ENCODE measurements around the gene TSPAN9. TPM values are rescaled to one million over a fixed set of nuclear protein-coding genes. Genes with fewer than 3 reads are reported as not detected.
A peak's percentile ranks its signal among the peaks of the same experiment; 100 is the strongest.

The TSPAN9 gene
- total and polyA plus RNA-seq, 2 donors from 2014 or later = 62.4 to 81.6 TPM

DNA sequence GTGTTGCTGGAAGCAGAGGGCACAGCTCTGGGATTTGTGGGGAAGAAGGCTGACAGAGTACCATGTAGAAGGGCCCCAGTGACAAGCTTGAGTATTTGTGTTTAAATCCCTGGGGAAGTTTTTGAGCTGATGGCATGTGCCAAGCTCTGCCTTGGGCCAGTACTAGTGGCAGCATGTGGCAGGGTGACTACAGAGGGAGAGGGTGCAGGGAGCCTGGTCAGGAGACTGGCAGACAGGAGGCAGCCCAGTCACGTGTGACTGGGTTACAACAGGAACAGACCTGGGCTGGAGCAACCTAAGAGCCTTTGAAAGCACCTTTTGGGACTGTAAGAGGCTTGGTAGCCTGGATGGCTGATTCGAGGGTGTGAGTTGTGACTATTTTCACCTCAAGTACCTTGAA, 112.1 kb downstream of the TSPAN9 start:
- FAIRE-seq (no peak), DNase-seq (peak in 1 of 5 donors; percentile 36)
- intact Hi-C loops (cut with DNase I) = no loop called here
- TF ChIP-seq CTCF (IDR thresholded peaks at IDR 0.05; ENCODE audit: borderline replicate concordance, extremely low read depth, insufficient read depth) = no peak
- Histone ChIP-seq H3K4me3 (ENCODE audit: low read length in 3 of 3) (no peak overlapping the region), H3K9me3 (ENCODE audit: control insufficient read depth in 2 of 3, insufficient read depth in 1 of 3, low read length in 3 of 3) (no peaks in the 10 kb centered on the region), H3K4me1 (ENCODE audit: control insufficient read depth in 2 of 3, insufficient read depth in 2 of 3, low read depth in 1 of 3, low read length in 3 of 3) (peaks cover 0 to 38% (median 30%) of the 10 kb centered on the region in 3 donors), H3K9ac (ENCODE audit: low read length in 3 of 3) (no peak overlapping the region), H3K27ac (ENCODE audit: low read depth in 2 of 2, low read length in 2 of 2) (no peak overlapping the region), H3K36me3 (ENCODE audit: control insufficient read depth in 2 of 3, insufficient read depth in 3 of 3, low read length in 3 of 3) (no peaks in the 10 kb centered on the region), H3K27me3 (ENCODE audit: control insufficient read depth, insufficient read depth, low read length) (no peaks in the 10 kb centered on the region)

DNA sequence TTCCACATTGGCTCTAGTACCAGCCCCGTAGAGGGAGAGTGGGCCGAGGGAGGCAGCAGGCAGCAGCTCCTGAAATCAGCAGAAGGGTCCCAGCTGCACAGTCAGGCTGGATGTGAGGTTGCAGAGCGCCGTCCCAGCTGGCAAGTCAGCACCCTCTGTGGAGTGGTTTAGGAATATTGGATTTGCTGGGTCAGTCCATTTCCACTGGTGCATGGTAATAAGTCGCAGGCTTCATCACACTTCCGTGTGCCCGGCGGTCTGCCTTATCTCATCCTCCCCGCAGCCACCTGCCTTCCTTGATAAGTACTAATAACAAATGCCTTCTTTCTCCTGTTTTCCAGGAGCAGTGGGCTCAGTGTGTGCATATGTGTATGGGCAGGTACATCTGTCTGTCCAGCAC, 112.9 kb downstream of the TSPAN9 start:
- H3K27me3 ChIP-seq (ENCODE audit: control insufficient read depth, insufficient read depth, low read length) = no peaks in the 10 kb centered on the region
- DNase-seq (peak in 1 of 5 donors; percentile 21), FAIRE-seq (no peak)
- H3K27ac ChIP-seq (ENCODE audit: low read depth in 2 of 2, low read length in 2 of 2) = no peak overlapping the region
- H3K9ac ChIP-seq (ENCODE audit: low read length in 3 of 3) = no peak overlapping the region
- no peak for TF ChIP-seq CTCF (IDR thresholded peaks at IDR 0.05; ENCODE audit: borderline replicate concordance, extremely low read depth, insufficient read depth)
- H3K9me3 ChIP-seq (ENCODE audit: control insufficient read depth in 2 of 3, insufficient read depth in 1 of 3, low read length in 3 of 3) = no peaks in the 10 kb centered on the region
- peaks cover 0 to 38% (median 23%) of the 10 kb centered on the region in 3 donors for H3K4me1 ChIP-seq (ENCODE audit: control insufficient read depth in 2 of 3, insufficient read depth in 2 of 3, low read depth in 1 of 3, low read length in 3 of 3)
- intact Hi-C loops (cut with DNase I) = no loop called here
- no peaks in the 10 kb centered on the region for H3K36me3 ChIP-seq (ENCODE audit: control insufficient read depth in 2 of 3, insufficient read depth in 3 of 3, low read length in 3 of 3)
- no peak overlapping the region for H3K4me3 ChIP-seq (ENCODE audit: low read length in 3 of 3)

GRCh38 chr12:3191450-3191849, 114.3 kb downstream of the TSPAN9 start:
- DNase-seq (no peak), FAIRE-seq (no peak)
- intact Hi-C loops (cut with DNase I) = no loop called here
- Histone ChIP-seq H3K4me1 (ENCODE audit: control insufficient read depth in 2 of 3, insufficient read depth in 2 of 3, low read depth in 1 of 3, low read length in 3 of 3) (peaks cover 0 to 33% (median 22%) of the 10 kb centered on the region in 3 donors), H3K27ac (ENCODE audit: low read depth in 2 of 2, low read length in 2 of 2) (no peak overlapping the region), H3K9ac (ENCODE audit: low read length in 3 of 3) (no peak overlapping the region), H3K36me3 (ENCODE audit: control insufficient read depth in 2 of 3, insufficient read depth in 3 of 3, low read length in 3 of 3) (no peaks in the 10 kb centered on the region), H3K27me3 (ENCODE audit: control insufficient read depth, insufficient read depth, low read length) (no peaks in the 10 kb centered on the region), H3K9me3 (ENCODE audit: control insufficient read depth in 2 of 3, insufficient read depth in 1 of 3, low read length in 3 of 3) (no peaks in the 10 kb centered on the region), H3K4me3 (ENCODE audit: low read length in 3 of 3) (no peak overlapping the region)
- no peak for TF ChIP-seq CTCF (IDR thresholded peaks at IDR 0.05; ENCODE audit: borderline replicate concordance, extremely low read depth, insufficient read depth)

- H3K9me3 ChIP-seq (ENCODE audit: control insufficient read depth in 2 of 3, insufficient read depth in 1 of 3, low read length in 3 of 3) = no peaks in the 10 kb centered on the region
- TF ChIP-seq CTCF (IDR thresholded peaks at IDR 0.05; ENCODE audit: borderline replicate concordance, extremely low read depth, insufficient read depth) = no peak
- H3K4me1 ChIP-seq (ENCODE audit: control insufficient read depth in 2 of 3, insufficient read depth in 2 of 3, low read depth in 1 of 3, low read length in 3 of 3) = peaks cover 0 to 33% (median 22%) of the 10 kb centered on the region in 3 donors
- no peak overlapping the region for H3K27ac ChIP-seq (ENCODE audit: low read depth in 2 of 2, low read length in 2 of 2)
- no peaks in the 10 kb centered on the region for H3K36me3 ChIP-seq (ENCODE audit: control insufficient read depth in 2 of 3, insufficient read depth in 3 of 3, low read length in 3 of 3)
- no peak overlapping the region for H3K9ac ChIP-seq (ENCODE audit: low read length in 3 of 3)
- no peak for FAIRE-seq
- intact Hi-C loops (cut with DNase I) = no loop called here
- no peak for DNase-seq
- no peak overlapping the region for H3K4me3 ChIP-seq (ENCODE audit: low read length in 3 of 3)
- no peaks in the 10 kb centered on the region for H3K27me3 ChIP-seq (ENCODE audit: control insufficient read depth, insufficient read depth, low read length)
Observed at GRCh38 chr12:3192221-3192620, 115.0 kb downstream of the TSPAN9 start.
